Calu3 (cell line): ENCODE measurements around the gene SV2B. TPM values are rescaled to one million over a fixed set of nuclear protein-coding genes. Genes with fewer than 3 reads are reported as not detected.

Experiments used
- BruUV-seq: library from RNA; stranded (reverse); fragments of 400-500 nt; replicated peaks from 2 replicates; lab custom pipeline; 2021; lab: Mats Ljungman, UMichigan
- CTCF ChIA-PET: fragments of 300-600 bp; sonication (Branson Sonifier 250); formaldehyde crosslinking; loops from one replicate; lab custom pipeline; 2022; ENCODE audit warnings: antibody characterized with exemption; lab: Charles Lee
- DNase-seq: peaks from one replicate; pipeline ENCODE4 v3.0.0; 2022
- H3K27ac Mint-ChIP-seq: one replicate; pipeline ENCODE4 v1.8.0; 2022; ENCODE audit warnings: mixed read lengths; ENCODE audit not compliant: unreplicated experiment
- H3K27me3 Mint-ChIP-seq: one replicate; pipeline ENCODE4 v1.8.0; 2022; ENCODE audit warnings: mixed read lengths; ENCODE audit not compliant: unreplicated experiment
- H3K36me3 Mint-ChIP-seq: one replicate; pipeline ENCODE4 v1.8.0; 2022; ENCODE audit warnings: mild to moderate bottlenecking, moderate library complexity, mixed read lengths; ENCODE audit not compliant: insufficient read depth, unreplicated experiment
- H3K4me1 Mint-ChIP-seq: one replicate; pipeline ENCODE4 v1.8.0; 2022; ENCODE audit warnings: mild to moderate bottlenecking, low read depth, mixed read lengths; ENCODE audit not compliant: unreplicated experiment
- H3K4me3 Mint-ChIP-seq: one replicate; pipeline ENCODE4 v1.8.0; 2022; ENCODE audit warnings: mild to moderate bottlenecking, low read depth, moderate library complexity, mixed read lengths; ENCODE audit not compliant: unreplicated experiment
- H3K9me3 Mint-ChIP-seq: one replicate; pipeline ENCODE4 v1.8.0; 2022; ENCODE audit warnings: low read depth, mixed read lengths; ENCODE audit not compliant: unreplicated experiment
- intact Hi-C: fragments of 100-400 bp; cut with micrococcal nuclease; formaldehyde crosslinking; loops from one replicate; pipeline ENCODE4 v1.10.0; 2022; ENCODE audit not compliant: unreplicated experiment
- total RNA-seq: library from RNA; stranded (reverse); gene quantifications from 2 replicates; pipeline ENCODE4 v1.2.3, GENCODE V29; 2022
- TF ChIP-seq, protein P1 (sequence below): fragments of 200-600 bp; IDR thresholded peaks from one replicate; pipeline ENCODE4 v1.8.0; 2022; ENCODE audit warnings: antibody characterized with exemption; ENCODE audit not compliant: unreplicated experiment

SV2B gene
- total RNA-seq, 1 experiment from 2014 or later, result 2.2 TPM

DNA sequence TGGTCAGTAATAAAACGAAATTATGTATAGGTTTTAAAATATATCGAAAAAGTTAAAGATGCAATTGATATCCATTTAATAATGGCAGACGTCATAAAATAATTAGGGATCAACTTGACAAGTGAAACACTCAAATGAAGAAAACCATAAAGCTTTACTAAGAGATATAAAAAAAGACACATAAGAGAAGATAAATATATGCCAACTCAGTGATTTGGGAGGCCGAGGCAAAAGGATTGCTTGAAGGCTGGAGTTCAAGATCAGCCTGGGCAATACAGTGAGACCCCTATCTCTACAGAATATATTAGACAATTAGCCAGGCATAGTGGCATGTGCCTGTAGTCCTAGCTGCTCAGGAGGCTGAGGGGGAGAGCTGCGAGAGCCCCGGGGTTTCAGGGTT, 190.5 kb downstream of the SV2B start:
- no TSS peak for BruUV-seq
- peaks cover 2% of the 10 kb centered on the region for H3K9me3 Mint-ChIP-seq
- no peak overlapping the region for H3K4me3 Mint-ChIP-seq
- intact Hi-C loops, result no loop called here
- peaks cover 39% of the 10 kb centered on the region for H3K27me3 Mint-ChIP-seq
- no peaks in the 10 kb centered on the region for H3K36me3 Mint-ChIP-seq
- no peak overlapping the region for H3K27ac Mint-ChIP-seq
- no peak for DNase-seq
- no peaks in the 10 kb centered on the region for H3K4me1 Mint-ChIP-seq
- TF ChIP-seq, protein P1, sequence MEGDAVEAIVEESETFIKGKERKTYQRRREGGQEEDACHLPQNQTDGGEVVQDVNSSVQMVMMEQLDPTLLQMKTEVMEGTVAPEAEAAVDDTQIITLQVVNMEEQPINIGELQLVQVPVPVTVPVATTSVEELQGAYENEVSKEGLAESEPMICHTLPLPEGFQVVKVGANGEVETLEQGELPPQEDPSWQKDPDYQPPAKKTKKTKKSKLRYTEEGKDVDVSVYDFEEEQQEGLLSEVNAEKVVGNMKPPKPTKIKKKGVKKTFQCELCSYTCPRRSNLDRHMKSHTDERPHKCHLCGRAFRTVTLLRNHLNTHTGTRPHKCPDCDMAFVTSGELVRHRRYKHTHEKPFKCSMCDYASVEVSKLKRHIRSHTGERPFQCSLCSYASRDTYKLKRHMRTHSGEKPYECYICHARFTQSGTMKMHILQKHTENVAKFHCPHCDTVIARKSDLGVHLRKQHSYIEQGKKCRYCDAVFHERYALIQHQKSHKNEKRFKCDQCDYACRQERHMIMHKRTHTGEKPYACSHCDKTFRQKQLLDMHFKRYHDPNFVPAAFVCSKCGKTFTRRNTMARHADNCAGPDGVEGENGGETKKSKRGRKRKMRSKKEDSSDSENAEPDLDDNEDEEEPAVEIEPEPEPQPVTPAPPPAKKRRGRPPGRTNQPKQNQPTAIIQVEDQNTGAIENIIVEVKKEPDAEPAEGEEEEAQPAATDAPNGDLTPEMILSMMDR, result no peak
- CTCF ChIA-PET, result no interaction called here

DNA sequence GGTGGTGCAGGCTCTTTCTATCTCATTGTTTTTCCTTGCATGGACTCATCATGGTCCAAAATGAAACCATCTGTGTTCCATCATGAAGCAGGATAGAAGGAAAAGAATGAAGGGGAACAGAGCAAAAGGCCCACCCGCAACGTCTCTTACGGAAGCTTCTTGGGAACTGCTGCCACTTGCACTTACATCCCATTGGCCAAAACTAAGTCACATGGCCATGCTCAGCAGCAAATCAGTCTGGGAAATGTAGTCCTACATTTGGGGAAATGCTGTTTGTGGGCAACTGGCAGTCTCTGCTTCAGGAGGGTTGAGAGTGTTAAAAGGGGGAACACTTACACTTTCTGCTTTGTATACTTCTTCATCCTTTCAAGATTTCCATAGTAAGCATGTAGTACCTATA, 191.6 kb downstream of the SV2B start:
- no peak for DNase-seq
- Mint-ChIP-seq H3K9me3 (peaks cover 2% of the 10 kb centered on the region), H3K4me1 (no peaks in the 10 kb centered on the region), H3K27ac (no peak overlapping the region), H3K27me3 (peaks cover 45% of the 10 kb centered on the region), H3K36me3 (no peaks in the 10 kb centered on the region), H3K4me3 (no peak overlapping the region)
- CTCF ChIA-PET, result no interaction called here
- TF ChIP-seq, protein P1, result no peak
- intact Hi-C loops, result no loop called here
- no TSS peak for BruUV-seq

DNA sequence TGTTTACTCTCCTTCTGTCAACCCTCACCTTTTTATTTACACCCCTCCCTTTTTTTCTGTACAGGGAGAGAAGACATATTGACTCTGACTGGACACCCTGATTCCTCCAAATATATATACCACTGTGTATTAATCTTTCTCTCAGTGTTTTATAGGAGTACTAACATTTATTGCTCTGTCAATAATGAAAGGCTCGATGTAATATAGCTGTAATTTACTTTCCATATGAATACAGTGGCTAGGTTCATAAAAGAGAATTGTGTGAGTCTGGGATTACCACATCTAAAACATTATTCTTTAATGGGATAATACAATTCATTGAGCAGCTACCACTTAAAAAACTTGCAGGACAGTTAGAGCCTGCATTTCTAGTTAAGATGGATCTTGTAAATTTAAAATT, 194.3 kb downstream of the SV2B start:
- no peak for DNase-seq
- TF ChIP-seq, protein P1, result no peak
- Mint-ChIP-seq H3K36me3 (no peaks in the 10 kb centered on the region), H3K9me3 (no peaks in the 10 kb centered on the region), H3K27me3 (peaks cover 43% of the 10 kb centered on the region), H3K4me1 (no peaks in the 10 kb centered on the region), H3K4me3 (no peak overlapping the region), H3K27ac (no peak overlapping the region)
- no TSS peak for BruUV-seq
- CTCF ChIA-PET, result no interaction called here
- intact Hi-C loops, result no loop called here

DNA sequence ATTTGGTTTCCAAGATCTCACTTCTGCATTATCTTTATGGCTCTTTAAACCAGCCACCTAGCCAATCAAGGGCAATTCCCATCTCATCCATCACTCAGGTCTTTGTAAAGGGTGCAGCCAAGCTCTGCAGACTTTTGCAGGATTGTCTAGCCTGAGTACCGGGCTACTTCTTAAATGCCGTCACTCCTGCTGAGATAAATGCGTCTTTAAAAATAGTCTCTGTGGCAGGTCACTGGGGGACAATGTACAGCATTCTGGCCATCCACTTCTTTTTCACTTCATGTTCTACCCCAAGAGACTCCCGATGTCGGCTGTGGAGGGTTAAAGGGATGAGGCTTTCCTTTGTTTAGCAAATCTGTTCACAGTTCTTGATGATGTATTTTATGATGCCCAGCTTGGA, 194.7 kb downstream of the SV2B start:
- peaks cover 43% of the 10 kb centered on the region for H3K27me3 Mint-ChIP-seq
- CTCF ChIA-PET, result no interaction called here
- TF ChIP-seq, protein P1, result no peak
- no peaks in the 10 kb centered on the region for H3K4me1 Mint-ChIP-seq
- intact Hi-C loops, result no loop called here
- DNase-seq, result no peak
- no peak overlapping the region for H3K4me3 Mint-ChIP-seq
- no peak overlapping the region for H3K27ac Mint-ChIP-seq
- no peaks in the 10 kb centered on the region for H3K9me3 Mint-ChIP-seq
- H3K36me3 Mint-ChIP-seq, result no peaks in the 10 kb centered on the region
- BruUV-seq, result no TSS peak
